GM21528 (cell line): ENCODE data around the gene OR7A5.
"Not testable (repeated sequence)": the region's sequence is repeated elsewhere in the genome, so short reads cannot be mapped to it uniquely, and the experiment has no call there.

Experiments
- ATAC-seq: cut with Tn5 transposase; IDR thresholded peaks from one replicate; pipeline ENCODE4 v1.9.1; 2021; ENCODE audit warnings: mild to moderate bottlenecking, moderate library complexity; ENCODE audit not compliant: unreplicated experiment, low FRiP score

The OR7A5 gene

GRCh38 chr19:14785102-14785793, 49.7 kb downstream of the OR7A5 start:
- ATAC-seq = not testable (repeated sequence)

GRCh38 chr19:14784730-14785101, 50.3 kb downstream of the OR7A5 start:
- not testable (repeated sequence) for ATAC-seq

- ATAC-seq = not testable (repeated sequence)
Observed at GRCh38 chr19:14783410-14783998, 51.5 kb downstream of the OR7A5 start.

GRCh38 chr19:14782626-14783409, 52.2 kb downstream of the OR7A5 start:
- no peak for ATAC-seq

GRCh38 chr19:14781713-14782536, 53.1 kb downstream of the OR7A5 start:
- not testable (repeated sequence) for ATAC-seq

- ATAC-seq = not testable (repeated sequence)
Observed at GRCh38 chr19:14780622-14781225, 54.3 kb downstream of the OR7A5 start.

- ATAC-seq = no peak
Observed at GRCh38 chr19:14779151-14779550, 55.8 kb downstream of the OR7A5 start.

GRCh38 chr19:14778110-14778845, 56.7 kb downstream of the OR7A5 start, which contains the start of gene ADGRE2:
Gene ADGRE2, minus strand, starts transcription at chr19:14778560. Its CDS starts 1,804 bp downstream, at chr19:14776756.
- ATAC-seq = not testable (repeated sequence)

GRCh38 chr19:14777645-14778044, 57.3 kb downstream of the OR7A5 start:
- not testable (repeated sequence) for ATAC-seq
